Uterus (tissue), 2 donors: ENCODE results near the gene AKR1D1.

Source experiments
- CTCF ChIP-seq, 4 experiments: fragments of 200-600 bp in 2 of 4; fragments of 450-650 bp in 2 of 4; sonication (generic) in 2 of 4; IDR thresholded peaks; one replicate each; pipeline ENCODE4 v1.5.1; 2016 to 2019; ENCODE audit warnings: antibody characterized with exemption in 4 of 4, mild to moderate bottlenecking in 2 of 4, moderate library complexity in 1 of 4
- POLR2A ChIP-seq, 2 donors: fragments of 450-650 bp; IDR thresholded peaks; one replicate each; pipeline ENCODE4 v1.6.1; 2016; ENCODE audit warnings: antibody characterized with exemption in 2 of 2, mild to moderate bottlenecking in 1 of 2, moderate library complexity in 1 of 2

DNA sequence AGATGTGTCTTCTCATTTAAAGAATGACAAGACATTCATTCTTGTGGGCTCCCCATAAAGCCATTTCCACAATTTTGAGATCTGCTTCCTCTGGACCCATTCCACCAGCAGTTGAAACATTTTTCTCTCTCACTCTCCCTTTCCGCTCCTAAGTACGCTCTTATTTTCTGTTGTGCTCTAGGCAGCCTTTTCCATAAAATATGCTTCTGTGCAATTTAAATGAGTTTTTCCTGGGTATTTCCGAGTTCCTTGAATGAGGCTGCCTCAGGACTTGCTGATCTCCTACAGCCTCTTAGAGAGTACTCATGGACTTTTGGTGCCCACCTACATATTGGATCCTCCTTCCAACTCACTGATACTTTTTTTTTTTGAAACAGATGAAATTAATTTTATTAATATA is 23.6 kb upstream of the AKR1D1 start:
- no peak for TF ChIP-seq CTCF (IDR thresholded peaks at IDR 0.05)
- TF ChIP-seq POLR2A (IDR thresholded peaks at IDR 0.05): no peak
